GM19099 (cell line): ENCODE measurements around the gene ALKBH1.

Experiments used
- POLR2A ChIP-seq: IDR thresholded peaks from 3 replicates; pipeline ENCODE4 v1.6.1; 2011; ENCODE audit warnings: low read depth; ENCODE audit not compliant: insufficient read length; ENCODE audit errors: extremely low read depth

Gene ALKBH1

GRCh38 chr14:77707724-77708408 is at the start of gene ALKBH1, which contains the start of gene SLIRP:
TSS of gene ALKBH1 (minus strand) at chr14:77708023. CDS start at chr14:77708004, 19 bp downstream.
TSS of gene SLIRP (plus strand) at chr14:77708103. CDS start at chr14:77708112, 9 bp downstream.
- TF ChIP-seq POLR2A: peak; percentile 95

GRCh38 chr14:77752799-77753516 is 45.1 kb upstream of the ALKBH1 start:
- TF ChIP-seq POLR2A: no peak

GRCh38 chr14:77752266-77752665 is 44.4 kb upstream of the ALKBH1 start:
- TF ChIP-seq POLR2A: no peak

- no peak for TF ChIP-seq POLR2A
Observed at GRCh38 chr14:77746064-77746702, 38.4 kb upstream of the ALKBH1 start.

- no peak for TF ChIP-seq POLR2A
Observed at GRCh38 chr14:77741438-77741837, 33.6 kb upstream of the ALKBH1 start.

- no peak for TF ChIP-seq POLR2A
Observed at GRCh38 chr14:77738559-77739250, 30.9 kb upstream of the ALKBH1 start.

- TF ChIP-seq POLR2A: no peak
Observed at GRCh38 chr14:77730976-77731497, 23.2 kb upstream of the ALKBH1 start.

GRCh38 chr14:77722301-77722700 is 14.5 kb upstream of the ALKBH1 start:
- TF ChIP-seq POLR2A: no peak

- no peak for TF ChIP-seq POLR2A
Observed at GRCh38 chr14:77721437-77721836, 13.6 kb upstream of the ALKBH1 start.

GRCh38 chr14:77717608-77718305 is 9.9 kb upstream of the ALKBH1 start:
- no peak for TF ChIP-seq POLR2A

GRCh38 chr14:77714926-77715325 is 7.1 kb upstream of the ALKBH1 start:
- no peak for TF ChIP-seq POLR2A

- TF ChIP-seq POLR2A: no peak
Observed at GRCh38 chr14:77710364-77710763, 2.5 kb upstream of the ALKBH1 start.

- no peak for TF ChIP-seq POLR2A
Observed at GRCh38 chr14:77709412-77709811, 1.6 kb upstream of the ALKBH1 start.

GRCh38 chr14:77708749-77709148 is 926 bp upstream of the ALKBH1 start:
- no peak for TF ChIP-seq POLR2A
